ENCODE data around the gene KREMEN2.

KREMEN2 gene

DNA sequence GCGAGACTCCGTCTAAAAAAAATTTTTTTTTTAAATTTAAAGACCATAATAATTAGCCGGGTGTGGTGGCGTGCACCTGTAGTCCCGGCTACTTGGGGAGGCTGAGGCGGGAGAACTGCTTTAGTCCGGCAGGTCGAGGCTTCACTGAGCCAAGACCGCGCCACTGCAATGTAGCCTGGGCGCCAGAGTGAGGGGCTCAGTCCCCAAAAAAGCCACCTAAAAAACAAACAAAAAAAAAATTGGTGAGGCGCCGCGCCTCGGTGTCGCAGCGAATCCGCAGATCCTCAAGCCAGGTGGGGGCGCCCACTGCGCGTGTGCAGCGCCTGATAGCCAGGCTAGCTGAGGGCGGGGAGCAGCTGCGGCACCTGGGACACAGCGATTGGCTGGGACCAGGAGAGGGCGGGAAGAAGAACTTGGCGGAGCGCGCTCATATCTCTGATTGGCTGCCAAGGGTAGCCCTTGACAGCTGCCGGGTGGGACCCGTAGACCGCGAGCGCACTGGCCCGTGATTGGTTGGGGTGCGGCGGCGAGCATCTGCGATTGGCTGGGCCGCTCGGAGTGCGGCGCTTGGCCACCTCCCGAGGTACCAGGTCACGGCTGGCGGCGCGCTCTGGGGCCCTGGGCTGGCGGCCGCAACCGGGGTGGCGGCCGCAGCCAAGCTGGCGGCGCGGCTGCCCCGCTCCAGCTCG is 39.7 kb downstream of the KREMEN2 start:
- Histone ChIP-seq H3K27me3 (ENCODE audit: control insufficient read depth, insufficient read depth, low read length) (no peaks in the 10 kb centered on the region), H3K36me3 (ENCODE audit: control insufficient read depth, insufficient read depth, low read length) (no peaks in the 10 kb centered on the region), H3K27ac (no peak overlapping the region), H3K4me2 (ENCODE audit: low read length) (no peak overlapping the region), H3K4me1 (peaks cover 6% of the 10 kb centered on the region), H2AFZ (peak overlapping the region; percentile 81), H3K9me3 (ENCODE audit: control insufficient read depth, low read length) (no peaks in the 10 kb centered on the region), H3K9ac (no peak overlapping the region), H3K79me2 (peaks cover 2% of the 10 kb centered on the region), H3K4me3 (ENCODE audit: low read depth, low read length) (peak overlapping the region; percentile 22)
- TF ChIP-seq, protein P1, sequence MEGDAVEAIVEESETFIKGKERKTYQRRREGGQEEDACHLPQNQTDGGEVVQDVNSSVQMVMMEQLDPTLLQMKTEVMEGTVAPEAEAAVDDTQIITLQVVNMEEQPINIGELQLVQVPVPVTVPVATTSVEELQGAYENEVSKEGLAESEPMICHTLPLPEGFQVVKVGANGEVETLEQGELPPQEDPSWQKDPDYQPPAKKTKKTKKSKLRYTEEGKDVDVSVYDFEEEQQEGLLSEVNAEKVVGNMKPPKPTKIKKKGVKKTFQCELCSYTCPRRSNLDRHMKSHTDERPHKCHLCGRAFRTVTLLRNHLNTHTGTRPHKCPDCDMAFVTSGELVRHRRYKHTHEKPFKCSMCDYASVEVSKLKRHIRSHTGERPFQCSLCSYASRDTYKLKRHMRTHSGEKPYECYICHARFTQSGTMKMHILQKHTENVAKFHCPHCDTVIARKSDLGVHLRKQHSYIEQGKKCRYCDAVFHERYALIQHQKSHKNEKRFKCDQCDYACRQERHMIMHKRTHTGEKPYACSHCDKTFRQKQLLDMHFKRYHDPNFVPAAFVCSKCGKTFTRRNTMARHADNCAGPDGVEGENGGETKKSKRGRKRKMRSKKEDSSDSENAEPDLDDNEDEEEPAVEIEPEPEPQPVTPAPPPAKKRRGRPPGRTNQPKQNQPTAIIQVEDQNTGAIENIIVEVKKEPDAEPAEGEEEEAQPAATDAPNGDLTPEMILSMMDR (IDR thresholded peaks at IDR 0.05), result peak; percentile 88

DNA sequence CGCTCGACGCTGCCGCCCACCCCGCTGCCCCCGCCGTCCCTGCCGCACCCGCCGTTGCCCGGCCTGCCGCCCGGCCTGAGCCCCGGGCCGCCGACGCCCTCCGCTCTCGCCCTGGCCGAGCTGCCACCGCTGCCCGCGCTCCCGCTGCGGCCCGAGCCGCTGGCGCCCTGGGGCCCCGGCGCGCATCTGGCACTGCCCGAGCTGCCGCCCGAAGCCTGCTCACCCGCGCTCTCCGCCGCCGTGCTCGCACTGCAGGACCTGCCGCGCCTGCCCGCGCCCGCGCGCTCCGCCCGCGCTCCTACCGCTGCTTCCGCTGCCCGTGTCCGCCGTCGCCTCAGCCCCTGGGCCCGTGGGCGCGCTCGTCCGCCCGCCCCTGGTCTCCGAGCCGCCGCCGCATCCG is 40.2 kb downstream of the KREMEN2 start:
- no peaks in the 10 kb centered on the region for H3K9me3 ChIP-seq (ENCODE audit: control insufficient read depth, low read length)
- H3K4me3 ChIP-seq (ENCODE audit: low read depth, low read length), result no peak overlapping the region
- H3K27me3 ChIP-seq (ENCODE audit: control insufficient read depth, insufficient read depth, low read length), result no peaks in the 10 kb centered on the region
- no peak overlapping the region for H3K9ac ChIP-seq
- H3K79me2 ChIP-seq, result peaks cover 2% of the 10 kb centered on the region
- no peak overlapping the region for H3K27ac ChIP-seq
- no peak overlapping the region for H2AFZ ChIP-seq
- TF ChIP-seq, protein P1 (IDR thresholded peaks at IDR 0.05), result no peak
- no peak overlapping the region for H3K4me2 ChIP-seq (ENCODE audit: low read length)
- no peaks in the 10 kb centered on the region for H3K36me3 ChIP-seq (ENCODE audit: control insufficient read depth, insufficient read depth, low read length)
- peaks cover 12% of the 10 kb centered on the region for H3K4me1 ChIP-seq

DNA sequence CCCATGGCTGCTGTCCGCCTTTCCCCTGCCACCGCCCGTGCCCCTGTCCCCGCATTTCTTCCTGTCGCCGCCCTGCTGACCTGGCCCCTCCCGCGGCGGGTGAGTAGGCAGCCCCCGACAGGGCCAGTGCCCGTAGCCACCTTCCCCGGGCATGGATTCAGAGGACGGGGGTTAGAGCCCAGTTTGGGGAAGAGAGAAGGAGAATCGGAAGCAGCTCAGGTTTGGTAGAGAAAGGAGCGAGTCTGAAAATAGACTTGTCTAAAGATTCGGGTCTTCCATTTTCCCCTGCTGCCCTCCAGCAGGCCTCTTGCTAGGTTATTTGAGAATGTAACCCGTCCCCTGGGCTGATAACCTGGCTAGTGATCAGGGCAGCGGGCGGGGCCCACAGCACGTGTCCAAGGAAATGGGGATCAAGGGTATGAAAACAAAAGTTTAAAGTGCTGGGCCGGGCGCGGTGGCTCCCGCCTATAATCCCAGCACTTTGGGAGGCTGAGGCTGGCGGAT is 40.8 kb downstream of the KREMEN2 start:
- peak overlapping the region; percentile 93 for H3K27ac ChIP-seq
- no peaks in the 10 kb centered on the region for H3K36me3 ChIP-seq (ENCODE audit: control insufficient read depth, insufficient read depth, low read length)
- peak overlapping the region; percentile 80 for H3K4me2 ChIP-seq (ENCODE audit: low read length)
- peaks cover 2% of the 10 kb centered on the region for H3K79me2 ChIP-seq
- TF ChIP-seq, protein P1 (IDR thresholded peaks at IDR 0.05), result no peak
- peak overlapping the region; percentile 87 for H2AFZ ChIP-seq
- peak overlapping the region; percentile 47 for H3K4me3 ChIP-seq (ENCODE audit: low read depth, low read length)
- peaks cover 17% of the 10 kb centered on the region for H3K4me1 ChIP-seq
- no peak overlapping the region for H3K9ac ChIP-seq
- H3K27me3 ChIP-seq (ENCODE audit: control insufficient read depth, insufficient read depth, low read length), result no peaks in the 10 kb centered on the region
- no peaks in the 10 kb centered on the region for H3K9me3 ChIP-seq (ENCODE audit: control insufficient read depth, low read length)

DNA sequence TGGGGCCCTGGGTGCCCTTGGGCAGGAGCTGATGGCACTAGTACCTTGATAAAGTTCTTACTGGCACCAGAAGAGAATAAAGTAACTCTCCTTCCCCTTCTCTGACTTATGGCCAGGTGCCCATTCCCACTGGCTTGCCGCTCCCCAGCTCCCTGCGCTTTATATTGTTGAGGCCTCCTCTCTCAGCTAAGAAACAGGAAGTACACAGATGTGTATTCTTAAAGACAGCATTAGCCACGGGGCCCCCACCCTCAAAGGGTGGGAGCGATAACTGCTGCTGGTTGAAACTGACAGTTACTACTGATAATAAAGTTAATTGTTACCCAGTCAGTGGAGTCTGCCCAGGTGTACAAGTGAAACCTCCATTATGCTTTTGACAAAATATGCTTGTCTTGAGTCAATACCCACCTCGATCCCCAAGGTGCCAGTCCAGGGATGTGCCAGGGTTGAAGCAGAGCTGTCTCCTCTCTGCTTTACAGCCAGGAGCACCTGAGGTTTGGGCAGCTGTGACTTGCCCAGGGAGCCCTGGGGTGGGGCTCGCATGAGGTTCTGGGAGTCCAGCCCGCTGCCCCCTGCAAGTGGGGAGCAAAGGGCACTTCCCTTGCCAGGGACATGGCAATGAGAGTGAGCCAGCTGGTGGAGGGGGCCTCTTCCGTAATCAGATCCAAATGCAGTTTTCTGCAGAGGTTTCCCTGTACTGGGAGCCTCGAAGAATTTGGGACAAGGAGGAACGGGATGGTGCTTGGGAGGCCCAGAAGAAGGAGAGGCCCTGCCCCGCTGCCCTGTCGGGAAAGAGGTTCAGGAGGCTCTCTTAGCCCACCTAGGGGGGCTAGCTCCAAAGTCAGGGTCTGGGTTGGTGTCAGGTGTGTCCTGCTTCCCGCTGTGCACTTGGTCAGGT is 43.2 kb downstream of the KREMEN2 start:
- Histone ChIP-seq H3K4me1 (peaks cover 35% of the 10 kb centered on the region), H3K4me2 (ENCODE audit: low read length) (no peak overlapping the region), H3K4me3 (ENCODE audit: low read depth, low read length) (no peak overlapping the region), H3K27me3 (ENCODE audit: control insufficient read depth, insufficient read depth, low read length) (no peaks in the 10 kb centered on the region), H3K27ac (no peak overlapping the region), H3K79me2 (peaks cover 5% of the 10 kb centered on the region), H3K9ac (no peak overlapping the region), H3K9me3 (ENCODE audit: control insufficient read depth, low read length) (no peaks in the 10 kb centered on the region), H2AFZ (no peak overlapping the region), H3K36me3 (ENCODE audit: control insufficient read depth, insufficient read depth, low read length) (no peaks in the 10 kb centered on the region)
- TF ChIP-seq, protein P1 (IDR thresholded peaks at IDR 0.05), result no peak
